ENCODE results near the gene THEMIS.
A peak's percentile ranks its signal among the peaks of the same experiment; 100 is the strongest.
"Not testable (repeated sequence)": the region's sequence is repeated elsewhere in the genome, so short reads cannot be mapped to it uniquely, and the experiment has no call there.

Gene THEMIS

DNA sequence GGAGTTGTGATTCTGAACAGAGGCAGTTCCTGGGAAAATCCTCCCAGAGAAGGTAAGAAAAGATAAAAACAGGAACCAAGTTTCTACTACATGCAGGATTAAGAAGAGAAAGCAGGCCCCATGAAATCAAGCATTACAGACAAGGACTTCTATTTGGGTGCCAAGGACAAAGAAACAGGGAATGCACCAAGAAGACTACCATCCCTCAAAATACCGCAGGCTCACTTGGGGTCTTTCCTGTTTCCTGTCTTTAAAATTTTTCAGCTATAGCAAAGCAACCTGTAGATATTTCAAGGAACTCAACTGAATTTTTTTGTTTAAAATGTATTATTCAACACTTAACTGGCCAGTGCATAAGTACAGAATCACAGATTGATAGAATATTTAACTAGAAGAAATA is 107.5 kb downstream of the THEMIS start:
- no peak overlapping the region for H3K4me3 ChIP-seq (ENCODE audit: low read depth, low read length)
- no peak for DNase-seq (ENCODE audit: low read depth)
- TF ChIP-seq CTCF (conservative IDR thresholded peaks at IDR 0.05; ENCODE audit: low read depth, low read length) = no peak

- H3K4me3 ChIP-seq (ENCODE audit: low read depth, low read length) = no peak overlapping the region
- no peak for DNase-seq (ENCODE audit: low read depth)
- TF ChIP-seq CTCF (conservative IDR thresholded peaks at IDR 0.05; ENCODE audit: low read depth, low read length) = no peak
Measured at GRCh38 chr6:127792616-127793015, 108.2 kb downstream of the THEMIS start.

DNA sequence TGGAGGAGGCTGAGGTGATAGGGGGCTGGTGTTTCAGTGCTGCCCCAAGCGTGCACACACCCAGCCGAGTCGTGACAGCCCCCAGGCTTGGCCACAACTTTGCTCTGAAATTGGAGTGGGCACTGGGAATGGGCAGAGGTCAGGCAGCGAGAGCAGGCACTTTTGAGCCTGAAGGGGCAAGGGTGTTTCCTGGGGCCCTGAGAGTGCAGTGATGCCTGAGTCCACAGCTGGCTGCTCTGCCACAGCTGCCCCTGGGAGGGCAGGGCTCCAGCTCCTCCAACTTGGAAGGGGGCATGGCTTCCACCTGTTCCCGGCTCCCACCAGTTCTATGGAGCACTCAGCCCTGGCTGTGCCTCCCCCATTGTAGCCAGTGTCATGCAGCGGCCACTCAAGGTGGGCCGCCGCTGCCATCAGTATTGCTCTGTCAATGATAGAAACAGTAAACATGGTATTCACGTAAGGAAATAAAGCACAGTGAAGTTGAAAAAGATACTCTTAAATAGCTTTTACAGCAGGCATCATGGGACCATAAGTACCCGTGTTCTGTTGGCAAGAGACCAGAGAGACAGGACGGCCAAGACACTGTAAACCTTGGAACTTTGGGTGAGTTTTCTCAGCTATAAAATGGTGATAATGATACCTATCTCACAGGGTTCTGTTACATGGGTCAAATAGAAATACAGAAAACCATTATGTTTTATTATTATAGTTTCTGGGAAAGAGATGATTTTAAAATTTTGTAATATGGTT is 108.9 kb downstream of the THEMIS start:
- no peak overlapping the region for H3K4me3 ChIP-seq (ENCODE audit: low read depth, low read length)
- DNase-seq (ENCODE audit: low read depth) = no peak
- TF ChIP-seq CTCF (conservative IDR thresholded peaks at IDR 0.05; ENCODE audit: low read depth, low read length) = no peak

DNA sequence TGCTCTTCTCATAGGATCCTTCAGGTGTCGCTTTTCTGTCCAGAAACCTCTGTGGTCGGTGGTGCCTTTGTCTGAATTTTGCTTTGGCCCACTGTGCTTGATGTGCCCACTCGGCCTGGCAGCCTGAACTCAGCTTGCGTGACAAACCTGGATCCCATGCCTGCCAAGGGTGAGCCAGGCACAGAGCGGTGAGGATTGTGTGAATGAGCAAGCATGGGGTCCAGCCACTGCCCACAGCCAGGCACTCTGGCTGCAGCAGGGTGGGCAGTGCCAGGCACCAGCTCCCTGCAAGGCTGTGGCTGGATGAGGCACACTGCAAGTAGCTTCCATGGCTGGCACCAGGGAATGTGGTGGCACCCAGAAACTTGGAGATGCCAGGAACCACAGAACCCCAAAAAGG is 110.3 kb downstream of the THEMIS start:
- no peak for DNase-seq (ENCODE audit: low read depth)
- TF ChIP-seq CTCF (conservative IDR thresholded peaks at IDR 0.05; ENCODE audit: low read depth, low read length) = no peak
- H3K4me3 ChIP-seq (ENCODE audit: low read depth, low read length) = no peak overlapping the region

DNA sequence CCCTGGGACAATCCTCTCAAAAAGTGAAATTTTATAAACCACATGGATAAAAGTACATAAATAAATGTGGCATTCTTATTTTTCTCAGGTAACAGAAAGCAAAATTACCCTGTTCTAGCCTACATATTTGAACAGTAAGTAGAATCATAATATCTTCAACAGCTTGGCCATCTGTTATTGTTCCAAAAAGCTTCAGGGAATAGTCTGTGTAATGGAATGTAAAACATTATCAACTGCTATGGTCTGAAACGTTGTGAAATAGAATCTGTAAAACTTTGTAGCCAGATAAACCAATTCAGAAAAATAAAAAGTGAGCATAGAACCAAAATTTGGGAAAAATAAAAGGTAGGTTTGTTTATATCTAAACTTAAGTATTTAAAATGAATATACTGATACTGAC is 114.7 kb downstream of the THEMIS start:
- TF ChIP-seq CTCF (conservative IDR thresholded peaks at IDR 0.05; ENCODE audit: low read depth, low read length) = no peak
- H3K4me3 ChIP-seq (ENCODE audit: low read depth, low read length) = no peak overlapping the region
- peak; percentile 45 for DNase-seq (ENCODE audit: low read depth)

- H3K4me3 ChIP-seq (ENCODE audit: low read depth, low read length) = no peak overlapping the region
- no peak for DNase-seq (ENCODE audit: low read depth)
- TF ChIP-seq CTCF (conservative IDR thresholded peaks at IDR 0.05; ENCODE audit: low read depth, low read length) = no peak
Measured at GRCh38 chr6:127784468-127784867, 116.4 kb downstream of the THEMIS start.

DNA sequence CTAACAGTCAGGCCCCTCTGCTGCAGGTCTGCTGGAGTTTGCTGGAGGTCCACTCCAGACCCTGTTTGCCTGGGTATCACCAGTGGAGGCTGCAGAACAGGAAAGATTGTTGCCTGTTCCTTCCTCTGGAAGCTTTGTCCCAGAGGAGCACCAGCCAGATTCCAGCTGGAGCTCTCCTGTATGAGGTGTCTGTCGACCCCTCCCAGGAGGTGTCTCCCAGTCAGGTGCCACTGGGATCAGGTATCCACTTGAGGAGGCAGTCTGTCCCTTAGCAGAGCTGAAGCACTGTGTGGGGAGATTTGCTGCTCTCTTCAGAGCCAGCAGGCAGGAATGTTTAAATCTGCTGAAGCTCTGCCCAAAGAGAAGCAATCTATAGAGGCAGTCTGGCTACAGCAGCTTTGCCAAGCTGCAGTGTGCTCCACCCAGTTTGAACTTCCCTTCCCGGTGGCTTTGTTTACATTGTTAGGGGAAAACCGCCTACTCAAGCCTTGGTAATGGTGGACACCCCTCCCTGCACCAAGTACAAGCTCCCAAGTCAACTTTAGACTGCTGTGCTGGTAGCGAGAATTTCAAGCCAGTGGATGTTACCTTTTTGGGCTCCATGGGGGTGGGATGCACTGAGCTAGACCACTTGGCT is 119.1 kb downstream of the THEMIS start:
- DNase-seq (ENCODE audit: low read depth); H3K4me3 ChIP-seq (ENCODE audit: low read depth, low read length): not testable (repeated sequence)
